Loucy (cell line): Measurements from ENCODE around the gene AASS.

Source experiments
- EZH2phosphoT487 ChIP-seq: fragments of 200-600 bp; IDR thresholded peaks from 2 replicates; pipeline ENCODE4 v1.6.1; 2018; ENCODE audit warnings: antibody characterized with exemption, mild to moderate bottlenecking, moderate library complexity, borderline replicate concordance
- TF ChIP-seq, protein P1 (sequence below): fragments of 200-600 bp; sonication (generic); conservative IDR thresholded peaks from 2 replicates; pipeline ENCODE4 v1.5.1; 2014; ENCODE audit warnings: mild to moderate bottlenecking, antibody characterized with exemption, low read length

DNA sequence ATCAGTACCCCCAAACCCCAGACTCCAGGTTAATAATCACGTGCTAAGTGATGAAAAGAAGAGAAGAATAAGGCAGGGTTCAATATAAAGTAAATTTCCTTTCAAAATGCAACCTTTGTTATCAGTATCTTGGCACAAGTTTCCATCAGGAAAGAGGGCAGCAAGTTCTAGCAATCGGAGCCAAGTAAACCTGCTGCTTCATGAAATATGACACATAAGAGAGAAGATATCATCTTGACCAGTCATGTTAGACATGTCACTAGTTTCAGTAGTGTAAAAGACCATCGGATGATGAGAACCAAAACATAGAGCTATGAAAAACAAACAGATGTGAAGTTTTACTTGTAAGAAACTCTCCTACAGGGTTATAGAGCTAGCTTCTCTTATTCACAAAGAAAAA is 44.0 kb downstream of the AASS start:
- TF ChIP-seq, protein P1, sequence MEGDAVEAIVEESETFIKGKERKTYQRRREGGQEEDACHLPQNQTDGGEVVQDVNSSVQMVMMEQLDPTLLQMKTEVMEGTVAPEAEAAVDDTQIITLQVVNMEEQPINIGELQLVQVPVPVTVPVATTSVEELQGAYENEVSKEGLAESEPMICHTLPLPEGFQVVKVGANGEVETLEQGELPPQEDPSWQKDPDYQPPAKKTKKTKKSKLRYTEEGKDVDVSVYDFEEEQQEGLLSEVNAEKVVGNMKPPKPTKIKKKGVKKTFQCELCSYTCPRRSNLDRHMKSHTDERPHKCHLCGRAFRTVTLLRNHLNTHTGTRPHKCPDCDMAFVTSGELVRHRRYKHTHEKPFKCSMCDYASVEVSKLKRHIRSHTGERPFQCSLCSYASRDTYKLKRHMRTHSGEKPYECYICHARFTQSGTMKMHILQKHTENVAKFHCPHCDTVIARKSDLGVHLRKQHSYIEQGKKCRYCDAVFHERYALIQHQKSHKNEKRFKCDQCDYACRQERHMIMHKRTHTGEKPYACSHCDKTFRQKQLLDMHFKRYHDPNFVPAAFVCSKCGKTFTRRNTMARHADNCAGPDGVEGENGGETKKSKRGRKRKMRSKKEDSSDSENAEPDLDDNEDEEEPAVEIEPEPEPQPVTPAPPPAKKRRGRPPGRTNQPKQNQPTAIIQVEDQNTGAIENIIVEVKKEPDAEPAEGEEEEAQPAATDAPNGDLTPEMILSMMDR = no peak
- TF ChIP-seq EZH2phosphoT487 = no peak
